M059J (cell line): ENCODE results near the gene ID1. TPM values are rescaled to one million over a fixed set of nuclear protein-coding genes. Genes with fewer than 3 reads are reported as not detected.

ENCODE experiments used
- DNase-seq: peaks from one replicate; pipeline ENCODE4 v3.0.0-alpha.2; 2012; ENCODE audit warnings: low read depth
- total RNA-seq: library from RNA; depleted of rRNA; stranded (reverse); fragments of >200 nt; shearing (Covaris generic); gene quantifications from 2 replicates; pipeline ENCODE4 v1.2.3, GENCODE V29; 2014; rRNA removed

ID1 gene
- 1,421 and 1,771 TPM in 2 replicates for total RNA-seq

GRCh38 chr20:31605031-31605901, at the start of gene ID1:
ID1 (plus strand) TSS chr20:31605289; CDS start chr20:31605388, 99 bp downstream.
- DNase-seq: peak; percentile 99

GRCh38 chr20:31559704-31560093, 45.4 kb upstream of the ID1 start:
- peak; percentile 86 for DNase-seq

GRCh38 chr20:31560094-31560745, 44.9 kb upstream of the ID1 start:
- DNase-seq: peak; percentile 88

GRCh38 chr20:31560746-31561598, 44.1 kb upstream of the ID1 start:
- peak; percentile 100 for DNase-seq

- DNase-seq: no peak
These were observed 42.8 kb upstream of the ID1 start for GRCh38 chr20:31562241-31562640.

GRCh38 chr20:31564284-31564683, 40.8 kb upstream of the ID1 start:
- no peak for DNase-seq

GRCh38 chr20:31565699-31566318, 39.3 kb upstream of the ID1 start:
- peak; percentile 50 for DNase-seq

- DNase-seq: no peak
These were observed 38.8 kb upstream of the ID1 start for GRCh38 chr20:31566319-31566657.

- peak; percentile 58 for DNase-seq
These were observed 38.3 kb upstream of the ID1 start for GRCh38 chr20:31566658-31567379.

- no peak for DNase-seq
These were observed 37.7 kb upstream of the ID1 start for GRCh38 chr20:31567380-31567720.

- no peak for DNase-seq
These were observed 36.9 kb upstream of the ID1 start for GRCh38 chr20:31568041-31568731.

- no peak for DNase-seq
These were observed 36.3 kb upstream of the ID1 start for GRCh38 chr20:31568773-31569162.

- peak; percentile 79 for DNase-seq
These were observed 35.7 kb upstream of the ID1 start for GRCh38 chr20:31569163-31570020.

GRCh38 chr20:31570021-31570463, 35.0 kb upstream of the ID1 start:
- DNase-seq: no peak

GRCh38 chr20:31570735-31571617, 34.1 kb upstream of the ID1 start:
- DNase-seq: peak; percentile 76

- DNase-seq: no peak
These were observed 32.9 kb upstream of the ID1 start for GRCh38 chr20:31572042-31572700.

GRCh38 chr20:31572701-31573554, 32.2 kb upstream of the ID1 start:
- DNase-seq: peak; percentile 100
